Measurements from ENCODE around the gene DPM3.
A peak's percentile ranks its signal among the peaks of the same experiment; 100 is the strongest.

DPM3 gene

DNA sequence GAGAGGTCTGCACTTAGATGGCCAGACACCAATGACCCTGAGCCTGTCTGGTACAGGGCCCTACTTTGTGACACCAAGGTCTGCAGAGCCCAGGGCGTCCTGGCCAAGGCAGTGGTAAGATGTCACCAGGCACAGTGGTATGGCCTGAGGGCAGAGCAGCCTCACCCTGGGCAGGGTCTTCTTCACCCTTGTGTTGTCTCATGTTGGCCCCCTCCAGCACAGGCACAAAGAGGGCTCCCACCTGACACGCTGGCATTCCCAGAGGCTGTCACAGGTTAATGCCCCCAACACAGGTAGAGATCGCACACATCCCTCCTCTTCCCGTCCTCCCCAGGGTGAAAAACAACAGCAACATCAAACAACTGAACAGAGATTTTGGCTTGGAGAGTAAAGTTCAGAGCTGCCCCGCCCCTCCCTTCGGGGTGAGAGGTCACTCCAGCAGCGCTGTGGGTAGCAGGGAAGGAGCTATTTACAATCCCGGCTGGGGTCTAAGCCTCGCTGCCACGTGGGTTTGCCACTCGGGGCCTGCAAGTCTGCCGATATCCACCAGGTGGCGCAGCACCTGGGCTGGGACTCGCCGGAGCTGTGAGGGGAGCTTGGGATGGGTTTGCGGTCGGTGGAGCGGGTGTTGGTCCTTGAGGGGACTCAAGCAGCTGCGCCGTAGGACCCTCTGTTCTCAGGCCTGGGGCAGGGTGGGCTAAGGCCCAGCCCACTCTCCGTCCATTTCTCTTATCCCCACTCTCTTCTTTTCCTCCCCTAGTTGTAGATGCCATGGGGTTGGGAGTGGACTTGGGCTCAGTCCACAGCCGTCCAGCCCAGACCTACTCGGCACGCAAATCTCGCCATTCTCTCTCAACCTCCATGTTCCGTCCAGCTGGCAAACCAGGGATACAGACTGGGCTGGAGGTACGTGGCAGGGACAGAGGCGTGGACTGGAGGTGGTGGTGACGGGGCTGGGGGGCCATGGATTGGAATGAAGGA lies 49.0 kb downstream of the DPM3 start (continued):
- TF ChIP-seq ZNF292 (tag by site-specific recombination; IDR thresholded peaks at IDR 0.05; ENCODE audit: borderline replicate concordance, low read depth) (no peak), ZNF433 (tag by site-specific recombination; IDR thresholded peaks at IDR 0.05; ENCODE audit: low read depth) (no peak), KLF1 (tag by site-specific recombination; IDR thresholded peaks at IDR 0.05) (0 out of 2 replicates have a peak, but pooled peaks have one; percentile 7), ZNF416 (tag by site-specific recombination; IDR thresholded peaks at IDR 0.05) (no peak), YY2 (tag by site-specific recombination; IDR thresholded peaks at IDR 0.05) (no peak), SP2 (tag by site-specific recombination; IDR thresholded peaks at IDR 0.05) (no peak), OSR2 (tag by site-specific recombination; IDR thresholded peaks at IDR 0.05) (0 out of 2 replicates have a peak, but pooled peaks have one; percentile 9), ZNF19 (tag by site-specific recombination; IDR thresholded peaks at IDR 0.05; ENCODE audit: low read depth) (no peak), ZNF138 (tag by site-specific recombination; IDR thresholded peaks at IDR 0.05; ENCODE audit: borderline replicate concordance) (no peak), ZNF2 (tag by site-specific recombination; IDR thresholded peaks at IDR 0.05) (peak; percentile 84), HOXA7 (CRISPR knock-in tag; IDR thresholded peaks at IDR 0.05; ENCODE audit: borderline replicate concordance) (no peak), BCL11A (tag by site-specific recombination; IDR thresholded peaks at IDR 0.05; ENCODE audit: low read depth) (no peak), ZNF623 (tag by site-specific recombination; IDR thresholded peaks at IDR 0.05) (no peak), SALL2 (tag by site-specific recombination; IDR thresholded peaks at IDR 0.05; ENCODE audit: borderline replicate concordance) (no peak), ZNF501 (tag by site-specific recombination; IDR thresholded peaks at IDR 0.05) (no peak), ZNF571 (tag by site-specific recombination; IDR thresholded peaks at IDR 0.05) (no peak)
- TF ChIP-seq, protein P1, sequence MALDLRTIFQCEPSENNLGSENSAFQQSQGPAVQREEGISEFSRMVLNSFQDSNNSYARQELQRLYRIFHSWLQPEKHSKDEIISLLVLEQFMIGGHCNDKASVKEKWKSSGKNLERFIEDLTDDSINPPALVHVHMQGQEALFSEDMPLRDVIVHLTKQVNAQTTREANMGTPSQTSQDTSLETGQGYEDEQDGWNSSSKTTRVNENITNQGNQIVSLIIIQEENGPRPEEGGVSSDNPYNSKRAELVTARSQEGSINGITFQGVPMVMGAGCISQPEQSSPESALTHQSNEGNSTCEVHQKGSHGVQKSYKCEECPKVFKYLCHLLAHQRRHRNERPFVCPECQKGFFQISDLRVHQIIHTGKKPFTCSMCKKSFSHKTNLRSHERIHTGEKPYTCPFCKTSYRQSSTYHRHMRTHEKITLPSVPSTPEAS (tag by site-specific recombination; IDR thresholded peaks at IDR 0.05) = no peak
- TF ChIP-seq, protein P2, sequence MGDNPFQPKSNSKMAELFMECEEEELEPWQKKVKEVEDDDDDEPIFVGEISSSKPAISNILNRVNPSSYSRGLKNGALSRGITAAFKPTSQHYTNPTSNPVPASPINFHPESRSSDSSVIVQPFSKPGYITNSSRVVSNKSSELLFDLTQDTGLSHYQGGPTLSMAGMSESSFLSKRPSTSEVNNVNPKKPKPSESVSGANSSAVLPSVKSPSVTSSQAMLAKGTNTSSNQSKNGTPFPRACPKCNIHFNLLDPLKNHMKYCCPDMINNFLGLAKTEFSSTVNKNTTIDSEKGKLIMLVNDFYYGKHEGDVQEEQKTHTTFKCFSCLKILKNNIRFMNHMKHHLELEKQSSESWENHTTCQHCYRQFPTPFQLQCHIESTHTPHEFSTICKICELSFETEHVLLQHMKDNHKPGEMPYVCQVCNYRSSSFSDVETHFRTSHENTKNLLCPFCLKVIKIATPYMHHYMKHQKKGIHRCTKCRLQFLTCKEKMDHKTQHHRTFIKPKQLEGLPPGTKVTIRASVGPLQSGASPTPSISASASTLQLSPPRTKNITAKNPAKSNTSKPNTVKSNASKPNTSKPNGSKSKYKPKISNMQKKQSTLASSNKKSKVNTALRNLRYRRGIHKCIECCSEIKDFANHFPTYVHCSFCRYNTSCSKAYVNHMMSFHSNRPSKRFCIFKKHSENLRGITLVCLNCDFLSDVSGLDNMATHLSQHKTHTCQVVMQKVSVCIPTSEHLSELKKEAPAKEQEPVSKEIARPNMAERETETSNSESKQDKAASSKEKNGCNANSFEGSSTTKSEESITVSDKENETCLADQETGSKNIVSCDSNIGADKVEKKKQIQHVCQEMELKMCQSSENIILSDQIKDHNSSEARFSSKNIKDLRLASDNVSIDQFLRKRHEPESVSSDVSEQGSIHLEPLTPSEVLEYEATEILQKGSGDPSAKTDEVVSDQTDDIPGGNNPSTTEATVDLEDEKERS (tag by site-specific recombination; IDR thresholded peaks at IDR 0.05) = no peak
- TF ChIP-seq, protein P3, sequence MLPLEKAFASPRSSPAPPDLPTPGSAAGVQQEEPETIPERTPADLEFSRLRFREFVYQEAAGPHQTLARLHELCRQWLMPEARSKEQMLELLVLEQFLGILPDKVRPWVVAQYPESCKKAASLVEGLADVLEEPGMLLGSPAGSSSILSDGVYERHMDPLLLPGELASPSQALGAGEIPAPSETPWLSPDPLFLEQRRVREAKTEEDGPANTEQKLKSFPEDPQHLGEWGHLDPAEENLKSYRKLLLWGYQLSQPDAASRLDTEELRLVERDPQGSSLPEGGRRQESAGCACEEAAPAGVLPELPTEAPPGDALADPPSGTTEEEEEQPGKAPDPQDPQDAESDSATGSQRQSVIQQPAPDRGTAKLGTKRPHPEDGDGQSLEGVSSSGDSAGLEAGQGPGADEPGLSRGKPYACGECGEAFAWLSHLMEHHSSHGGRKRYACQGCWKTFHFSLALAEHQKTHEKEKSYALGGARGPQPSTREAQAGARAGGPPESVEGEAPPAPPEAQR (tag by site-specific recombination; IDR thresholded peaks at IDR 0.05) = no peak
- TF ChIP-seq, protein P4, sequence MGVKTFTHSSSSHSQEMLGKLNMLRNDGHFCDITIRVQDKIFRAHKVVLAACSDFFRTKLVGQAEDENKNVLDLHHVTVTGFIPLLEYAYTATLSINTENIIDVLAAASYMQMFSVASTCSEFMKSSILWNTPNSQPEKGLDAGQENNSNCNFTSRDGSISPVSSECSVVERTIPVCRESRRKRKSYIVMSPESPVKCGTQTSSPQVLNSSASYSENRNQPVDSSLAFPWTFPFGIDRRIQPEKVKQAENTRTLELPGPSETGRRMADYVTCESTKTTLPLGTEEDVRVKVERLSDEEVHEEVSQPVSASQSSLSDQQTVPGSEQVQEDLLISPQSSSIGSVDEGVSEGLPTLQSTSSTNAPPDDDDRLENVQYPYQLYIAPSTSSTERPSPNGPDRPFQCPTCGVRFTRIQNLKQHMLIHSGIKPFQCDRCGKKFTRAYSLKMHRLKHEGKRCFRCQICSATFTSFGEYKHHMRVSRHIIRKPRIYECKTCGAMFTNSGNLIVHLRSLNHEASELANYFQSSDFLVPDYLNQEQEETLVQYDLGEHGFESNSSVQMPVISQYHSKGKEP (tag by site-specific recombination; IDR thresholded peaks at IDR 0.05) = no peak
- TF ChIP-seq, protein P5, sequence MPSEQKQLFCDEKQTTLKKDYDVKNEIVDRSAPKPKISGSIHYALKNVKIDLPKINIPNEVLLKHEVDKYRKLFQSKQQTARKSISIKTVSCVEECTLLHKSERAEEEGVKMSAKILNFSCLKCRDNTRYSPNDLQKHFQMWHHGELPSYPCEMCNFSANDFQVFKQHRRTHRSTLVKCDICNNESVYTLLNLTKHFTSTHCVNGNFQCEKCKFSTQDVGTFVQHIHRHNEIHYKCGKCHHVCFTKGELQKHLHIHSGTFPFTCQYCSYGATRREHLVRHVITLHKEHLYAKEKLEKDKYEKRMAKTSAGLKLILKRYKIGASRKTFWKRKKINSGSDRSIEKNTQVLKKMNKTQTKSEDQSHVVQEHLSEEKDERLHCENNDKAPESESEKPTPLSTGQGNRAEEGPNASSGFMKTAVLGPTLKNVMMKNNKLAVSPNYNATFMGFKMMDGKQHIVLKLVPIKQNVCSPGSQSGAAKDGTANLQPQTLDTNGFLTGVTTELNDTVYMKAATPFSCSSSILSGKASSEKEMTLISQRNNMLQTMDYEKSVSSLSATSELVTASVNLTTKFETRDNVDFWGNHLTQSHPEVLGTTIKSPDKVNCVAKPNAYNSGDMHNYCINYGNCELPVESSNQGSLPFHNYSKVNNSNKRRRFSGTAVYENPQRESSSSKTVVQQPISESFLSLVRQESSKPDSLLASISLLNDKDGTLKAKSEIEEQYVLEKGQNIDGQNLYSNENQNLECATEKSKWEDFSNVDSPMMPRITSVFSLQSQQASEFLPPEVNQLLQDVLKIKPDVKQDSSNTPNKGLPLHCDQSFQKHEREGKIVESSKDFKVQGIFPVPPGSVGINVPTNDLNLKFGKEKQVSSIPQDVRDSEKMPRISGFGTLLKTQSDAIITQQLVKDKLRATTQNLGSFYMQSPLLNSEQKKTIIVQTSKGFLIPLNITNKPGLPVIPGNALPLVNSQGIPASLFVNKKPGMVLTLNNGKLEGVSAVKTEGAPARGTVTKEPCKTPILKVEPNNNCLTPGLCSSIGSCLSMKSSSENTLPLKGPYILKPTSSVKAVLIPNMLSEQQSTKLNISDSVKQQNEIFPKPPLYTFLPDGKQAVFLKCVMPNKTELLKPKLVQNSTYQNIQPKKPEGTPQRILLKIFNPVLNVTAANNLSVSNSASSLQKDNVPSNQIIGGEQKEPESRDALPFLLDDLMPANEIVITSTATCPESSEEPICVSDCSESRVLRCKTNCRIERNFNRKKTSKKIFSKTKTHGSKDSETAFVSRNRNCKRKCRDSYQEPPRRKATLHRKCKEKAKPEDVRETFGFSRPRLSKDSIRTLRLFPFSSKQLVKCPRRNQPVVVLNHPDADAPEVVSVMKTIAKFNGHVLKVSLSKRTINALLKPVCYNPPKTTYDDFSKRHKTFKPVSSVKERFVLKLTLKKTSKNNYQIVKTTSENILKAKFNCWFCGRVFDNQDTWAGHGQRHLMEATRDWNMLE (tag by site-specific recombination; conservative IDR thresholded peaks at IDR 0.05; ENCODE audit: low read depth) = no peak
- TF ChIP-seq, protein P6, sequence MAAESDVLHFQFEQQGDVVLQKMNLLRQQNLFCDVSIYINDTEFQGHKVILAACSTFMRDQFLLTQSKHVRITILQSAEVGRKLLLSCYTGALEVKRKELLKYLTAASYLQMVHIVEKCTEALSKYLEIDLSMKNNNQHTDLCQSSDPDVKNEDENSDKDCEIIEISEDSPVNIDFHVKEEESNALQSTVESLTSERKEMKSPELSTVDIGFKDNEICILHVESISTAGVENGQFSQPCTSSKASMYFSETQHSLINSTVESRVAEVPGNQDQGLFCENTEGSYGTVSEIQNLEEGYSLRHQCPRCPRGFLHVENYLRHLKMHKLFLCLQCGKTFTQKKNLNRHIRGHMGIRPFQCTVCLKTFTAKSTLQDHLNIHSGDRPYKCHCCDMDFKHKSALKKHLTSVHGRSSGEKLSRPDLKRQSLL (tag by site-specific recombination; IDR thresholded peaks at IDR 0.05) = no peak
- TF ChIP-seq, protein P7, sequence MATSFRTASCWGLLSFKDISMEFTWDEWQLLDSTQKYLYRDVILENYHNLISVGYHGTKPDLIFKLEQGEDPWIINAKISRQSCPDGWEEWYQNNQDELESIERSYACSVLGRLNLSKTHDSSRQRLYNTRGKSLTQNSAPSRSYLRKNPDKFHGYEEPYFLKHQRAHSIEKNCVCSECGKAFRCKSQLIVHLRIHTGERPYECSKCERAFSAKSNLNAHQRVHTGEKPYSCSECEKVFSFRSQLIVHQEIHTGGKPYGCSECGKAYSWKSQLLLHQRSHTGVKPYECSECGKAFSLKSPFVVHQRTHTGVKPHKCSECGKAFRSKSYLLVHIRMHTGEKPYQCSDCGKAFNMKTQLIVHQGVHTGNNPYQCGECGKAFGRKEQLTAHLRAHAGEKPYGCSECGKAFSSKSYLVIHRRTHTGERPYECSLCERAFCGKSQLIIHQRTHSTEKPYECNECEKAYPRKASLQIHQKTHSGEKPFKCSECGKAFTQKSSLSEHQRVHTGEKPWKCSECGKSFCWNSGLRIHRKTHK (tag by site-specific recombination; IDR thresholded peaks at IDR 0.05) = no peak
